Measurements from ENCODE around the gene ARHGEF11.

Gene ARHGEF11

DNA sequence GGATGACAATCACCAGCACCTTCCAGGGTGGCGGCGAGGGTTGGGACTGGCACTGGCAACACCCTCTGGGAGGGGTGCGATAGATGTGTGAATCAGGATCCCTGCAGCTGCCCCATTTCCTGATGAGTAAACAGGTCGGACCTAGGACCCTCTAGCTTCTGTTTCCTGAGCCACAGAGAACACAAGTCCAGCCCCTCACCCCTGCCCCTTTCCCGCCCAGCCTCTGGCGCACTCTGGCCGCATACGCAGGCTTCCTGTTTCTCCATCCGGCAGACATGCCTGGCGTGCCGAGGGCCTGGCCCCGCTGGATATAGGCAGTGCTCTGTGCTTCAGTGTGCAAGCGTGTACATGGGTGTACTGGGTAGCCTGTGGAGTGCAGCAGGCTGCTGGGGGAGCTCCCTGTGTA is 147.4 kb downstream of the ARHGEF11 start:
- Histone ChIP-seq H3K27me3 (replicated peaks; ENCODE audit: control insufficient read depth, insufficient read depth, low read length) (peaks cover 6% of the 10 kb centered on the region), H3K4me3 (replicated peaks; ENCODE audit: low read depth, low read length) (no peak overlapping the region), H3K36me3 (ENCODE audit: control insufficient read depth, insufficient read depth, low read length) (no peaks in the 10 kb centered on the region)
- TF ChIP-seq, protein P1, sequence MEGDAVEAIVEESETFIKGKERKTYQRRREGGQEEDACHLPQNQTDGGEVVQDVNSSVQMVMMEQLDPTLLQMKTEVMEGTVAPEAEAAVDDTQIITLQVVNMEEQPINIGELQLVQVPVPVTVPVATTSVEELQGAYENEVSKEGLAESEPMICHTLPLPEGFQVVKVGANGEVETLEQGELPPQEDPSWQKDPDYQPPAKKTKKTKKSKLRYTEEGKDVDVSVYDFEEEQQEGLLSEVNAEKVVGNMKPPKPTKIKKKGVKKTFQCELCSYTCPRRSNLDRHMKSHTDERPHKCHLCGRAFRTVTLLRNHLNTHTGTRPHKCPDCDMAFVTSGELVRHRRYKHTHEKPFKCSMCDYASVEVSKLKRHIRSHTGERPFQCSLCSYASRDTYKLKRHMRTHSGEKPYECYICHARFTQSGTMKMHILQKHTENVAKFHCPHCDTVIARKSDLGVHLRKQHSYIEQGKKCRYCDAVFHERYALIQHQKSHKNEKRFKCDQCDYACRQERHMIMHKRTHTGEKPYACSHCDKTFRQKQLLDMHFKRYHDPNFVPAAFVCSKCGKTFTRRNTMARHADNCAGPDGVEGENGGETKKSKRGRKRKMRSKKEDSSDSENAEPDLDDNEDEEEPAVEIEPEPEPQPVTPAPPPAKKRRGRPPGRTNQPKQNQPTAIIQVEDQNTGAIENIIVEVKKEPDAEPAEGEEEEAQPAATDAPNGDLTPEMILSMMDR (IDR thresholded peaks at IDR 0.05; ENCODE audit: insufficient read depth, low read length, poor library complexity, severe bottlenecking), result no peak
- no peak for DNase-seq (ENCODE audit: extremely low read depth, insufficient read length)

DNA sequence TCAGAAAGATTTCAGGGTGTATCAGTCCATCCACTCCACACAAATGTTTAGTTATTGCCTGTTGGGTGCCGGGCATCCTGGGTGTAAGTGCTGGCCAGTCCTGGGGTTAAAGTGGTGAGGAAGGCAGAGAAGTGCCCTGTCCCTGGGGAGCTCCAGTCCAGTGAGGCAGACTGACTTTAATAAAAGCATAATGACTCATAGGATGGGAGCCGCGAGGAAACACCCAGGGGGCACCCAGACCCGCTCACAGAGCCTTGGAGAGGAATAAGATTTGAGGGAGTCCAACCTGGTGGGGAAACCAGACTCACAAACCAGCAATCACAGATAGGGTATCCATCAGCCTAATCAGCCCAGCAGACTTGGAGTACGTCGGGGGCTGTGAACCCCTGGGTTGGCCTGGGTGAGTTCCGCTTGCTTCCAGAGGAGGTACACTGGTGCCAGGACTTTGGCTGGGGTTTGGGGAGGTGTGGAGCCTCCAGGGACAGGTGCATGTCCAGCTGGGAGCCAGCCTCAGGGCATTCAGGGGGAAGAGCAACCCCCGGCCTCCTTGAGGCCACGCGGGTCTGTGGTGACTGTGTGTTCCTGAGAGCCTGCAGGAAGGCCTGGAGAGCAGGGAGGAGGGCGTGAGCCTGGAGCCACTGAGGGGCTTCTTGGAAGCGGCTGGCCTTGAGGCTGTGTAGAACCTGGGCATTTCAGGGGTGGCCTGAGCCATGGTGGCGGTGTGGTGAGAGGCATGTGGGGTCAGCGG is 148.3 kb downstream of the ARHGEF11 start:
- H3K27me3 ChIP-seq (replicated peaks; ENCODE audit: control insufficient read depth, insufficient read depth, low read length), result peaks cover 7% of the 10 kb centered on the region
- no peaks in the 10 kb centered on the region for H3K36me3 ChIP-seq (ENCODE audit: control insufficient read depth, insufficient read depth, low read length)
- TF ChIP-seq, protein P1 (IDR thresholded peaks at IDR 0.05; ENCODE audit: insufficient read depth, low read length, poor library complexity, severe bottlenecking), result no peak
- no peak overlapping the region for H3K4me3 ChIP-seq (replicated peaks; ENCODE audit: low read depth, low read length)
- DNase-seq (ENCODE audit: extremely low read depth, insufficient read length), result no peak

DNA sequence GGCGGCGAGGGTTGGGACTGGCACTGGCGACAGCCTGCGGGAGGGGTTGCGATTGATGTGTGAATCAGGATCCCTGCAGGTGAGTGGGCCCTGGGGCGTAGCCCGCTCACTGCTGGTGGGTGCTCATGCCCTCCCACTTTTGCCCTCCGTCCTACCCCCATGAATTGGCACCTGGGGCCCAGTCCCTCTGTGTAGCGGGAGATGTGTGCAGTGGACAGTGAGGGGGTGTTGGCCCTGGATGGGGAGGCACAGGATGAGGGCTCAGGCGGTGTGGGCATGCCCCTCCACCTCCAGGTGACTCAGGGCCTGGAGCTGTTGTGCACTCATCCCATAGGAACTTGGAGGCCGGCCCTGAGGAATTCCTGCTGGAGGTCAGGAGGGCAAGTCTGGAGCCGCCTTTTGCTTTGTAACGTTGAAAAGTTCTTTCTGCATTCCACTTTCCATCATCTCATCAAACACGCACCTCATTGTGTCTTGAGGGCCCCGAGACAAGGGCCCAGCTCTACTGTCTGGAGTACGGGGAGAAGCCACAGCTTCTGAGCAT is 149.0 kb downstream of the ARHGEF11 start:
- peaks cover 6% of the 10 kb centered on the region for H3K27me3 ChIP-seq (replicated peaks; ENCODE audit: control insufficient read depth, insufficient read depth, low read length)
- TF ChIP-seq, protein P1 (IDR thresholded peaks at IDR 0.05; ENCODE audit: insufficient read depth, low read length, poor library complexity, severe bottlenecking), result no peak
- no peak overlapping the region for H3K4me3 ChIP-seq (replicated peaks; ENCODE audit: low read depth, low read length)
- no peak for DNase-seq (ENCODE audit: extremely low read depth, insufficient read length)
- H3K36me3 ChIP-seq (ENCODE audit: control insufficient read depth, insufficient read depth, low read length), result no peaks in the 10 kb centered on the region

DNA sequence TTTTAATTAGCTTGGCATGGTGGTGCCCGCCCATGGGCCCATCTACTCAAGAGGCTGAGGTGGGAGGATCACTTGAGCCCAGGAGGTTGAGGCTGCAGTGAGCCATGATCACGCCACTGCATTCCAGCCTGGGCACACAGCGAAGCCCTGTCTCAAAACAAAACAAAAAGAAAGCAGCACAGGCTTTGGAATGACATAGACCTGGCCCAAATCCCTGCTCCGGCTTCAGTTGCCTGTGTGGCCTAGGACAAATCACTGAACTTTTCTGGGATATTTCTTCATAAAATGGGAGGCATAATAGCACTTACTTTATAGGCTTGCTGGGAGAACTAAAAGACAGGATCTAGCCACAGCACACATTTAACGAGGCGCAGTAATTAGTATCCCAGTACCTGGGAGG is 149.6 kb downstream of the ARHGEF11 start:
- TF ChIP-seq, protein P1 (IDR thresholded peaks at IDR 0.05; ENCODE audit: insufficient read depth, low read length, poor library complexity, severe bottlenecking), result no peak
- no peak for DNase-seq (ENCODE audit: extremely low read depth, insufficient read length)
- Histone ChIP-seq H3K4me3 (replicated peaks; ENCODE audit: low read depth, low read length) (no peak overlapping the region), H3K36me3 (ENCODE audit: control insufficient read depth, insufficient read depth, low read length) (no peaks in the 10 kb centered on the region), H3K27me3 (replicated peaks; ENCODE audit: control insufficient read depth, insufficient read depth, low read length) (peaks cover 6% of the 10 kb centered on the region)

DNA sequence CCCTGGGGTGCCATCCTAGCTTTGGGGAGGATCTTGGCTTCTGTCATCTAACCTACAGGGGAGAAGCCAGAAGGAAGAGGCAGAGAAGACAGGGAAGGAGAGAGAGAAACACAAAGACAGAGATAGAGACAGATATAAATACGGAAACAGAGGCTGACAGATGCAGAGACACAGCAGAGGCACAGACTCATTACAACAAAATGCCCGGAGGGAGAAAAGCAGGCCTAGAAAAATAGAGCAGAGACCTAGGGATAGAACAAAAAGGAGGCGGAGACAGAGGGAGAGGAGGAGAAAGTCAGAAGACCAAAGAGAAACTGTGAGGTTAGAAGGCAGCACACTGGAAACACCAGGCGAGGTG is 150.1 kb downstream of the ARHGEF11 start:
- H3K4me3 ChIP-seq (replicated peaks; ENCODE audit: low read depth, low read length), result no peak overlapping the region

More for the DNA sequence above, 150.1 kb downstream of the ARHGEF11 start:
- TF ChIP-seq, protein P1 (IDR thresholded peaks at IDR 0.05; ENCODE audit: insufficient read depth, low read length, poor library complexity, severe bottlenecking), result no peak
- Histone ChIP-seq H3K27me3 (replicated peaks; ENCODE audit: control insufficient read depth, insufficient read depth, low read length) (peaks cover 6% of the 10 kb centered on the region), H3K36me3 (ENCODE audit: control insufficient read depth, insufficient read depth, low read length) (no peaks in the 10 kb centered on the region)
- DNase-seq (ENCODE audit: extremely low read depth, insufficient read length), result no peak

All from GM06990 (cell line).